SU-DHL-6 (cell line): Measurements from ENCODE around the gene SETMAR.

ENCODE experiments used
- EZH2phosphoT487 ChIP-seq: fragments of 200-600 bp; sonication (generic), shearing (Covaris generic); conservative IDR thresholded peaks from 2 replicates; pipeline ENCODE4 v1.6.1; 2018; ENCODE audit warnings: mild to moderate bottlenecking, antibody characterized with exemption, low read length, moderate library complexity, mixed read lengths
- TF ChIP-seq, protein P1 (sequence below): fragments of 200-600 bp; sonication (generic); IDR thresholded peaks from one replicate; pipeline ENCODE4 v1.5.1; 2017; ENCODE audit warnings: antibody characterized with exemption, mild to moderate bottlenecking, low read length, moderate library complexity; ENCODE audit not compliant: insufficient read depth, poor library complexity, severe bottlenecking

DNA sequence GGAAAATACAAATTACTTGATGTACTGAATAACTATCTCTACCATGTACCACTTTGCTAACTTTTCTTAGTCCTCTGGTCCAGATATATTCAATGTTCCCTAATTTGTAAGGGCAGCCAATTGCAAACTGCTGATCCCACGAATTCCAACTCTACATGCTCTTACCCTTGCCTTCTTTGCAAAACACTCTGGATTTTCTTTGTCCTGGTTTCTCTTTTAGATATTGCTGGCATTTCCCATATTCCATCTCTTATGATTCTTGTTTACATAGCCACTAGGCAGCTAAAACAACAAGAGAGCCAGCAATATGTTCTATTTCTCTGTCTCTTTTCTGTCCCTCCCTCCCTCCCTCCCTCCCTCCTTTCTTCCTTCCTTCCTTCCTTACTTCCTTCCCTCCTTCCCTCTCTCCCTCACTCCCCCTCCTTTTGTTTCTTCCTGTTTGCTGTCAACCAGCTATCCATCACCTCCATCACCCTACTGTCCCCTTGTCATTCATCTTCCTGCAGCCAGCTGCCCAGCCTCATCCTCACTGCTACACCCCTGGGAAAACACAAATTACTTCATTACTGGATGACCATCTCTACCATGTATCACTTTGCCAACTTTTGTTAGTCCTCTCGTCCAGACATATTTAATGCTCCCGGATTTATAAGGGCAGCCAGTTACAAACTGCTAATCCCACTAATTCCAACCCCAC, 33.8 kb downstream of the SETMAR start:
- TF ChIP-seq, protein P1, sequence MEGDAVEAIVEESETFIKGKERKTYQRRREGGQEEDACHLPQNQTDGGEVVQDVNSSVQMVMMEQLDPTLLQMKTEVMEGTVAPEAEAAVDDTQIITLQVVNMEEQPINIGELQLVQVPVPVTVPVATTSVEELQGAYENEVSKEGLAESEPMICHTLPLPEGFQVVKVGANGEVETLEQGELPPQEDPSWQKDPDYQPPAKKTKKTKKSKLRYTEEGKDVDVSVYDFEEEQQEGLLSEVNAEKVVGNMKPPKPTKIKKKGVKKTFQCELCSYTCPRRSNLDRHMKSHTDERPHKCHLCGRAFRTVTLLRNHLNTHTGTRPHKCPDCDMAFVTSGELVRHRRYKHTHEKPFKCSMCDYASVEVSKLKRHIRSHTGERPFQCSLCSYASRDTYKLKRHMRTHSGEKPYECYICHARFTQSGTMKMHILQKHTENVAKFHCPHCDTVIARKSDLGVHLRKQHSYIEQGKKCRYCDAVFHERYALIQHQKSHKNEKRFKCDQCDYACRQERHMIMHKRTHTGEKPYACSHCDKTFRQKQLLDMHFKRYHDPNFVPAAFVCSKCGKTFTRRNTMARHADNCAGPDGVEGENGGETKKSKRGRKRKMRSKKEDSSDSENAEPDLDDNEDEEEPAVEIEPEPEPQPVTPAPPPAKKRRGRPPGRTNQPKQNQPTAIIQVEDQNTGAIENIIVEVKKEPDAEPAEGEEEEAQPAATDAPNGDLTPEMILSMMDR = no peak
- TF ChIP-seq EZH2phosphoT487 = no peak
